Measurements from ENCODE around the gene SDK2.
A peak's percentile ranks its signal among the peaks of the same experiment; 100 is the strongest.
"Not testable (repeated sequence)": the region's sequence is repeated elsewhere in the genome, so short reads cannot be mapped to it uniquely, and the experiment has no call there.

SDK2 gene

DNA sequence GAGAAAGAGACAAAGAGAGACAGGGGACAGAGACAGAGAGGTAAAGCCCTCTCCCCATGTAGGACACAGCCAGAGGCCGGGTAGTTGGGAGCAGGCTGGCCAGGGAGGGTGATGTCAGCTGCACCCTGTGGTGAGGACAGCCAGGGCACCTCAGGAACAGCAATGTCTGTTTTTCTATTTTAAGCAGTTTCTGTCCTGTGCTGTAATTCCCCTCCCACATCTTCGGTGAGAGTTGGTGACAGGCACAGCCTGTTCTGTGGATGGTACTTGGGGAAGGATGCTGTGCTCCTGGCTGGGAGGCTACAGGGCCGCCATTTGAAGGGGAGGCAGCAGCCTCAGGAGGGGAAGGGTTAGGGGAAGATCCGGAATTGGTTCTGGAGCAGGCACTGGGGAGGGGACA is 163.5 kb downstream of the SDK2 start:
- no peak for DNase-seq (ENCODE audit: low spot score)

DNA sequence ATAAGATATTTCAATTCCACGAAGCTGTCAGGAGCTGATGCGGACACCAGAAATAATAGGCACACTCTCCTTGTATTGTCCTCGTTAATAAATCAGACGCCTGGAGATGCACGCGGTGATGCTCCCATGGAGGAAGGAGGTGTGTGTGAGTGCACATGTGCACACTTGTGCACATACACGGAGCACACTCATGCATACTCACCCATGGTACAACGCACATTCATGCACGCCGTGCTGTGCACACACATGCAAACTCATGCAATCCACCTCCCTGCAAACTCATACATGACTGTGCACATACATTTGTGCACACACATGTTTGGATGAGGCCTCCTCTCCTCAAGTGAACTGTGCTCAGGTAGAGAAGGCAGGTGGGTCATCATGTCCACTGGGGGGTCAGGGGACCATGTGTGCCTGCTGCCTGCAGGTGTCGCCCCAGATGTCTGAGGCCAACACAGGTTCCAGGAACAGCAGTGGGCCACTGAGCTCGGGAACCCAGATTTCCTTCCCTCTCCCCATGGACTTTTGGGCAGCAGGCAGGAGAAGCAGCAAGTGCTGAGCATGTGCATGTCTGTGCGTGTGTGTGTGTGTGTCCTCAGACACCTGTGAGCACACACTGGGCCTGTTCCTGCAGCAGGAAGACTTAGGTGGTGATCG is 165.3 kb downstream of the SDK2 start:
- no peak for DNase-seq (ENCODE audit: low spot score)

DNA sequence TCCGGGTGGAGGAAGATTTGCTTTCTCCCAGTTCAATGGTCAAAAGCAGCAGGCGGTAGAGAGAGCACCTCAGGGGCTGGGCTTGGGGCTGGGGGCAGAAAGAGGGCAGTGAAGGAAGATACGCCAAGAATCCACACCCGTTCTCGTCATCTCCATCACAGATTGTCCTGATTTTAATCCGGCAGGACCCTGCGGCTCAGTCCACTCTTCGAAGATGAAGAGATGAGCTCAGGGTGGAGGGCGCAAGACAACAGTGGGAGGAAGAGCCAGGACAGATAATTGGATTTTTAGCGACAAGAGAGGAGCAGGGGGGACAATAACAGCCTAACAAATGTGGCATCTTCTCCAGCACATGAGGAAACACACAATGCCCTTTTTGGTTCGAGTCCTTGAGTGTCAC is 165.9 kb downstream of the SDK2 start:
- DNase-seq (ENCODE audit: low spot score) = no peak

DNA sequence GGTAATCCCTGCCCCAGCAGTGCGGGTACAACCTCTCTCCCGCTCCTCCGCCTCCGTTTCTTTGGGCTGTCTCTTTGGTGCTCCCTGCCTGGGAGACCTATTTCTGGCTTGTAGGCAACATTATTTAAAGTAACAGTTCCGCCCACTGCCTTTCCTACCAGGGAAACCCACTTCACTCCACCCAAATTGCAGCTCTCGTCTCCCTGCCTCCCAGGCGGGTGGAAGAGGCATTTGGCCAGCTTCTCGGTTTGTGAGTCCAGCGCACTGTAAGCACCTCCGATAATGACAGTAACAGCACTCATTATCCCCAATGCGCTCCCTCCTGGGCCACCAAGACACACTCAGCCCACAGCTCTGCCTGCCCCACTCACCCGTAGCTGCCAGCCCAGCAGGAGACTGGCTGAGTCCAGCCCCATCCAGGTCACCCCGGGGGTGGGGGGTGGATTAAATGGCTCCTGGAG is 167.3 kb downstream of the SDK2 start:
- DNase-seq (ENCODE audit: low spot score) = no peak

DNA sequence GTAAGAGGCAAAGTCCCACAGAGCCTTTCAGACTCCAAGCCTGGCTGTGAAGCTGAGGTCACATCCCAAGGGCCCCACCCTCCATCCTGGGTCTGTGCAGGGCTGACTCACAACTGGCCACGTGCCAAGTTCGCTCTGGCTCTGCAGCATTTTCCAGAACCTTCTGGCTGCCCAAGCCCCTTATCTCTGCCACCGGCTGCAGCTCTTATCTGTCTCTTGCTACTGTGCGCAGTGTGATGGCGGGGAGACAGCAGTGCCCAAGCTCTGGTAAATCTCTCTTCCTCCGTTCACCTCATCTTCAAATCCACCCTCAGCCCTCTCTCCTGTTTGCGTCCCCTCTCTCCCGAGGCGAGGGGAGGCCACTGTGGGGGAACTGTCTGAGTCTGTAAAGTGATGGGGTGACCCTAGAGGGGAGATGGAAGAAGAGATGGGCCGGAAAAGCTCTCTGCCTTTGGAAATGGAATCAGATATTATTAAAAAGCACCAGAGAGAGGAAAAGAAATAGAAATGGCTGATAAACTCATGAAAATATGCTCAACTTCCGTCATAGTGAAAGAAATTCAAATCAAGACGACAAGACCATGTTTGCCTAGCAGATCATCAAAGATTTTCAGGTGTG is 169.8 kb downstream of the SDK2 start:
- DNase-seq (ENCODE audit: low spot score) = peak; percentile 83

DNA sequence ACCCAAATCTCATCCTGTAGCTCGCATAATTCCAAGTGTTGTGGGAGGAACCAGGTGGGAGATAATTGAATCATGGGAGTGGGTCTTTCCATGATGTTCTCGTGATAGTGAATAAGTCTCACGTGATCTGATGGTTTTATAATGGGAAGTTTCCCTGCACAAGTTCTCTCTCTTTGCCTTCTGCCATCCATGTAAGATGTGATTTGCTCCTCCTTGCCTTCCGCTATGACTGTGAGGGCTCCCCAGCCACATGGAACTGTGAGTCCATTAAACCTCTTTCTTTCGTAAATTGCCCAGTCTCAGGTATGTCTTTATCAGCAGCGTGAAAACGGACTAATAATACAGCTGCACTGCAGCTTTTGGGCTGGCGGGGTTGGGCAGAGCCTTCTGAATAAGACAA is 171.5 kb downstream of the SDK2 start:
- not testable (repeated sequence) for DNase-seq (ENCODE audit: low spot score)

DNA sequence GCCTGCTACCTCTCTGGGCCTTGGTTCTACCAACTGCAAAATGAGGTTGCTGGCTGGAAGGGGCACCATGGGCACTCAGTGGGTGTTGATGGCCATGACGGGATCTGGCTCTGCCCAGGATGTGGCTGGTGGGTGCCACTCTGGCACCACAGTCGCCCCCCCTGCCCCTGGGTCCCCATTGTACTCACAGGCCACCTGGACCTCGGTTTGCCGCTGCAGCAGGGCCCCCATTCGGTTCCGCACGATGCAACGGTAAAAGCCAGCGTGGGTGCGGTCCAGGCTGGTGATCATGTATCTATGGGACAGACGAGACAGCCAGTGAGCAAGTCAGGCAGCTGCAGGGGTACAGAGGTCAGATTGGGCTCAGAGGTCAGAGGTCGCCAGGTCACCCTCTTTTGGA is 172.3 kb downstream of the SDK2 start:
- no peak for DNase-seq (ENCODE audit: low spot score)

DNA sequence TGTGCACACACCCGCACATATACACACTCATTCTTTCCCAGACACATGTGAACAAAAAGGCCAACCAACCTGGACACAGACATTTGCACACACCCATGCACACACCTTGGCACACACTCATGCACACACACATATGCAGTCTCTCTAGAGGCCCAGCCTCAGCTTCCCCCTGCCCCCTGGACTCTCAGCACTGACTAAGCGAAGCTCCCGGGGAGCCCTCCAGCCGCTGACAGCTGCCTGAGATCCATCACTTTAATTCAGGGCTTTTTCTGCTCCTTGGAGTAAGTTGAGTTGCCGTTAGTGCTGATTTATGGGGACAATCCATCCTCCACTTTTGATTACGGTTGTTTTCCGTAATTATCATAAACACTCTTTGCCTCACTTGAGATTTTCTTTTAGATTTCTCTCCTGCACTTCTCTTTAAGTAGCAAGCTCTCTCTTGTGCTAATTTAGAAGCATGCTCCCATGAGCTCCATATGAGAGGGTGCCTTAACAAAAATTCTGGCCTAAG is 173.9 kb downstream of the SDK2 start:
- DNase-seq (ENCODE audit: low spot score) = no peak

DNA sequence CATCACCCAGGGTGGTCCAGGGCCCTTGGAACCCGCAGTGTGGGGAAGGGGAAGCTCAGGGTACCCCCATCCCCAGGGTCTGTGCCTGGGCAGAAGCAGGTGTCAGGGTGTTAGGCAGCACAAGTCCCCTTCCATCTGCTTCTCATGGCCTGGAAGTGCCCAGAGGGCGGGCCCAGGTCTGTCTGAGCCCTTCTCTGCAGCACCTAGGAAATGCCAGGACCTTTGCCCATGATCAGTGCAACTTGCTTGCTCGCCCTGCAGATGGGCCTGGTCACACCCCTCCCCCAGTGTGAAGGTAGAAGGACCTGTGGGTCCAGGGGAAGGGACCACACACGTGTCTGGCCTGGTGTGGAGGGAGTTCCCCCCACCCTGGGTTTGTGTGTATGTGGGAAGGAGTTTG is 174.9 kb downstream of the SDK2 start:
- DNase-seq (ENCODE audit: low spot score) = no peak

DNA sequence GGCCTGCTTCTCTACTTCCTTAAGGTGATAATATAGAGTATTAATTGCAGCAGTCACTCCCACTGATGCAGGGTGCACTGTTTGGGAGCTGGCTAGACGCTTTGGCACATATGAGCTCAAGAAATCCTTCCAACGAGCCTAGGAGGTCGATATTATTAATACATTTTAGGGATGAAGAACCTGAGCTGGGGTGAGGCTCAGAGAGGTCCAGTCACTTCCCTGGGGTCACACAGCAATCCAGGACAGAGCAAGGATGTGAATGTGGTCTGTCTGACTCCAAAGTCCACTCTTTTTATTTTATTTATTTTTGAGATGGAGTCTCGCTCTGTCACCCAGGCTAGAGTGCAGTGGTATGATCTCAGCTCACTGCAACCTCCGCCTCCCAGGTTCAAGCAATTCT is 176.0 kb downstream of the SDK2 start:
- DNase-seq (ENCODE audit: low spot score) = no peak

DNA sequence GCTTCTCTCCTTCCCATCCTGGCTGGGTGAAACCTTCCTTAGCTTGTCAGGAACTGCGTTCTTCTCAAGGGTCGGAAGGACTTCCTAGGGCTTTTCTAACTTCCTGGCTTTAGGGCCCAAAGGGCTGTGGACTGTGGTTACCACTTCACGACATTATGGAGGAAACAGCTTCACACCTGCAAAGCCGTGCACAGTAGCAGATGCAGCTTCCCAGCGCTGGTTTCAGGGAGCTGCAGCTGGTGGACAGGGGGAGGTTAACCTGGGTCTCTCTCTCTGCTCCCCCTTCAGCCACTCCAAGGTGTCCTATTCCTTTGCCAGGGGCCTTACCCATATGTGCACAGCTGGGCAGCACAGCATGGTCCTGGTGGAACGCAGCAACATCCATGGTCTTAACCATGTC is 176.6 kb downstream of the SDK2 start:
- DNase-seq (ENCODE audit: low spot score) = no peak

DNA sequence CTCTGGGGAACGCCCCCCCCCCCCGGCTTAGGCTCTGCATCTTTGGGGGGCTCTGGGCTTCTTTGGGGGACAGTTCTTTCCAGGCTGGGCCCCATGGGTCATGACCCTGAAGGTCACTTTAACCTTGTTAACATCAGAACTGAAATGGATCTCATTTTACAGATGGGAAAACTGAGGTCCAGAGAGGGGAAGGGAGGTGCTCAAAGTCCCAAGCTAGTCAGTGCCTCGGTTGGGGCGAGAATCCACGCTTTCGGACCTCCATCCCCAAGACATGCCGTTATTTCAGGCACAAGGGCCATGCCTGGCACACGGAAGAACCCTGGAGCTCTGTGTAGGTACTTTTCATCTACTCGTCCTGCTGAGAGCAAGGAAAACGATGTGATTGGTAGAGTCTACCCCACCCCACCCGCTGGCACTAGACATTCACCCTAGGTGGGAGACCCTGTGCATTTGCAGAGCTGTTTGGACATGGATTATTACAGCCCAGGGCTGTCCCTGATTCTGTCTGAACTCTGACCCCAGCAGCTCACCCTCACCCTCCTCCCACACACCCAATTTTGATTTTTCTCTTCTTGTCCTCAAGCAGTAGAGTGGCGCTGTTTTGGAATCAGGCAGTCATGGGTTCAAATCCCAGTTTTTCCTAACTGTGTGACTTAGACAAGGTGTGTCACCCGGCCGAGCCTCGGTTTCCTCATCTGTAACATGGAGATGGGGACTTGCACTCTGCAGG is 177.4 kb downstream of the SDK2 start:
- DNase-seq (ENCODE audit: low spot score) = no peak

DNA sequence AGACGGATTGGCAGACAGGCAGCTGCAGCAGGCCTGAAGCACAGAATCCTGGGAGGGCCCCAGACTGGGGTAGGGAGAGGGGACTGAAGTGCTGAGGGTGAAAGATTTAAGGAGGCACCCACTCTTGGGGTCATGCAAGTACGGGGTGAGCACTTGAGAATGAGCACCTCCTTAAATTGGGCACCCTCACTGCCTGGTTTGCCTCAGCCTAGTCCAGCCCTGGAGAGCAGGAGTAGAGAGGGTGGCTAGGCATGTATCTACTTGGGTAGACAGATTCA is 178.4 kb downstream of the SDK2 start:
- DNase-seq (ENCODE audit: low spot score) = no peak

DNA sequence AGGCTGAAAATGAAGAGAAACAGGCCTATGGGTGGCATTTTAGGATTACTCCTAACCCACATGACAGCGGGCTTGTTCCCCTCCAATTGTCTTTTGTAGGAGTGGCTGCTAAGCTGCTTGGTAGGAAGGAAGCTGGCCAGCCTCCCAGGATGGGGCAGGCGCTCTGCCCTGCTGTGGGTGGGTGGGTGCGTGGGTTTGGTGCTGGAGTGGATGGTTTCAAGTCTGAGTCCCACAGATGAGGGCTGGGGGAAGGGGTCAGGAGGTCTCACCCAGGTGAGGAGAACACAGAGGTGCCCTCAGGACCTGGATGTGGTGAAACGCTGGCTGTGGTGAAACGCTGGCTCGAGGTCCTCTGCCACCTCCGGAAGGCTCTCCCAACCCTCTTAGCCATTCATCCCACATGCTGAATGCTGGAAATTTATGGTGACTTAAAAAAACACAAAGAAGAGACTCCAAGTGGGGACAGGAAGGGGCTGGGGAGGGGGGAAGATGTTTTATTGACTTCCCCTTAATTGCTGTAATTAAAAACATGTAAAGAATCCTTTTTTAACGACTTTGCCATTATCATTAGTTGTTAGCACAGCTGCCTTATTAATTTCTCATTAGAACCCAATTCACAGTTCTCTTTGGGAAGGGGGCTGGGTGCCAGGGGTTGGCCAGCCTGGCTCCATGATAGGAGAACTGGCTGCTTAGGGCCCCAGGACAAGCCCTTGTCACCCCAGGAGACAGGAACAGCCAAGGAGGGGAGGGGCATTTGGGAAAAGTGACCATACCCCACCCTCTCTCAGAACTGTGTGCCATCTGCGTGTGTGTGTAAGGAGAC is 178.9 kb downstream of the SDK2 start:
- no peak for DNase-seq (ENCODE audit: low spot score)

DNA sequence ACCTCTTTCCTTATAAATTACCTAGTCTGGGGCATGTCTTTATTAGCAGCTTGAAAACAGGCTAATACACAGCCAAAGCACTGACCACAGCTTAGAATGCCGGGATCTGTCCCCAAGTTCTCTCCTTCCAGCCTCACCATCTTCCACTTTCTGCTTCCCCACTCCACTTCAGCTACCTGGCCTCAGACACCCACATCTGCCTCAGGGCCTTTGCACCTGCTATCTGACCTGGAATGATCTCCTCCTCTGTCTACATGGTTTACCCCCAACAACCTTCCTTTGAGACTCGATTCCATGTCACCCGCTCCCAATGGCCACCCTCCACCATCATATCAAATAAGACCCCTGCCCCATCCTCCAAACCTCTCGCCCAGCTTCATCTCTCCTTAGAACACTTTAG is 179.8 kb downstream of the SDK2 start:
- DNase-seq (ENCODE audit: low spot score) = no peak

DNA sequence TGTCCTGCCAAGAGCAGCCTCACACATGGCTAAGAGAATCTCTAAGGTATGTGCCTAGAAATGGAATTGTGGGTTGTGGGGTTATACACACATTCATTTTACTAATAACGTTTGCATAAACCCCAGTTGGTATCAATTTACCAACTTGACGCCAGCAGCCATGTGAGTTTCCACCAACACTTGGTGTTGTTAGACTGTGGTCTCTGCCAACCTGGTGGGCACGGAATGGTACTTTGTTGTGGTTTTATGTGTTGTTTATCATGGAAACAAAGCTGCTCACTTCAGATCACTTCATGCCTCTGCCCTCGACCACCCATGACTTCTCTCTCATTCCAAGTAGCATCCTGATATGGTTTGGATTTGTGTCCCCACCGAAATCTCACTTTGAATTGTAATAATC is 180.4 kb downstream of the SDK2 start:
- DNase-seq (ENCODE audit: low spot score) = no peak

DNA sequence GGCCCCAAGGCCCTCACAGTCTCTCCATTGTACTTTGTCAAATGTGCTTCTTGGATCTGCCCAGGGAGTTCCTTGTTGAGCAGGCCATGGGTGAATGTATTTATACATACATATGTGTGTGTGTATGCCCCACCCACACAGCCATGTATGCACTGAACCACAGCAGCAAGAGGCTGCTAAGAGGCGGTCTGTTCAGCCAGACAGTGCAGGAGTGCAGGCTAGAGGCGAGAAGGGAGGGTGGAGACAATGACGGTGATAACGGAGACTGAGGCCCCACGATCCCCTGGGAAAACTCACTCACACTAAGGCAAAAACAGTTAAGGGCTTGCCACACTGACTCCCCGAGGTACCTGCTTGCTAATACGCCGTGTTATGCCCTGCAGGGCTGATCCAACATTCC is 181.4 kb downstream of the SDK2 start:
- DNase-seq (ENCODE audit: low spot score) = no peak

DNA sequence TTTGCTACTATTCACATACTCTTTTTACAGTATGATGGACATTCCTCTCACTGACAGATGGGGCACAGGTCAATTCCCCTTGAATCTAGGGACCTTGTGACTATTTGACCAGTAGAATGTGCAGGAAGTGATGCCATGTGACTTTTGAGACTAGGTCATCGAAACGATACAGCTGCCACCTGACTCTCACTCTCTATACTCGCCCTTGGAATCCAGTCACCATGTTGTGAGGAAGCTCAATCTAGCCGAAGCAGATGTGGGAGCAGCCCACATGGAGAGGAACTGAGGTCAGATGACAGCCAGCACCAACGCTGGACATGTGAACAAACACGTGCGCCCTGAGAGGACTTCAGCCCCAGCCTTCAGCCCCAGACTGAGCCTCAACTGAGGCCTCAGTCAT is 184.3 kb downstream of the SDK2 start:
- no peak for DNase-seq (ENCODE audit: low spot score)

DNA sequence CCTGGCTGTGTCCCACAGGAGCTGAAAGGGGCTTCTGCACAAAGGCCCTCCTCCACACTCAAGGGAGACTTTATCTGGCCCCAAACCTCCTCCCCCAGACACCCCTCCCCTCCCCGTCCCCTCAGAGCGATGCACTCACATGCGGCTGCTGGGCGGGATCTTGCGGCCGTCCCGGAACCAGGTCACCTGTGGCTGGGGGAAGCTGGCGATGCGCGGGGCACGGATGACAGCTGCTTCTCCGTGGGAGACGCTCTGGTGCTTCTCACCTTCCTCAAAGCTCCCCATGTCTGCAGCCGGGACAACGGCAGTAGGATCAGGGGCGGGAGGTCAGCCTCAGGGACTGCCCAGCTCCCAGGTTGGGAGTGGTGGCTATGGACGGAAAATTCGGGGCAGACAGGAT is 188.5 kb downstream of the SDK2 start:
- no peak for DNase-seq (ENCODE audit: low spot score)

DNA sequence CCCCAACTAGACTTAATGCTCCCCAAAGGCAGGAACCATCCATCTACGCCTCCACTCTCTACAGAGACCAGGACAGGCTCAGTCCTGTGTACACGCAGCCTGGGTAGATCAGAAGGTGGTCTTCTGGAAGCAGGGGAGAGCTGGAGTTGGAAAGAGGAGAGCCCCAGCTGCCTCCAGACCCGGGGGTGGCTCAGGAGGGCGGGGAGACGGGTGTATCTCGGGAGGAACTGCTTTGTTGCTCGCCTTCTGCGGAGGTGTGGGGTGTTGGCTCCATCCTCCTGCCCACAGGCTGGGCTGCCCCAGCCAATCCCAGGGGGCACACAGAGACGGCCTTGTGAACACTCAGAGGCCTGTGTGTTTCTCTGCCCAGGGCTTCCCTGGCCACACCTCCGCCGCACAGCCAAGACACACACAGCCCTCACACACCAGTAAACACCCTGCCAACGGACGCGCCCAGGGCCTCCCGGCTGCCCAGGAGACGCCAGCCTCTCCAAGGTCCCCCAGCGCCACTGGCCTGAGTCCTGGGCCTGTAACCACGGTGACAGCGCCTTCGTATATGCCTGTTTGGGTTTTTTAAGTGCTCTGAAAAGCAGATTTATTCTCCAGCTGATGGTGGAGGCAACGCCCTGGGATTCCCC is 189.1 kb downstream of the SDK2 start:
- peak; percentile 66 for DNase-seq (ENCODE audit: low spot score)

DNA sequence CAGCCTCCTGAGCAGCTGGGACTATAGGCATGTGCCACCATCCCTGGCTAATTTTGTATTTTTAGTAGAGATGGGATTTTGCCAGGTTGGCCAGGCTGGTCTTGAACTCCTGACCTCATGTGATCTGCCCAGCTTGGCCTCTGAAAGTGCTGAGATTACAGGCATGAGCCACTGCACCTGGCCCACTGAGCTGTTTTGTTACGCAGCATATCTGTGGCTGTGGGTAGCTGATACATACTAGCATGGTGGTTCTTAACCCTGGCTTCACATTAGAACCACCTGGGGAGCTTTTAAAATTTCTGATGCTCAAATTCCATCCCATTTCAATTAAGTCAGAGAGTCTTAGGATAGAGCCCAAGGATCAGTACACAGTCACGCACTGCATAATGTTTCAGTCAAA is 190.8 kb downstream of the SDK2 start:
- not testable (repeated sequence) for DNase-seq (ENCODE audit: low spot score)

DNA sequence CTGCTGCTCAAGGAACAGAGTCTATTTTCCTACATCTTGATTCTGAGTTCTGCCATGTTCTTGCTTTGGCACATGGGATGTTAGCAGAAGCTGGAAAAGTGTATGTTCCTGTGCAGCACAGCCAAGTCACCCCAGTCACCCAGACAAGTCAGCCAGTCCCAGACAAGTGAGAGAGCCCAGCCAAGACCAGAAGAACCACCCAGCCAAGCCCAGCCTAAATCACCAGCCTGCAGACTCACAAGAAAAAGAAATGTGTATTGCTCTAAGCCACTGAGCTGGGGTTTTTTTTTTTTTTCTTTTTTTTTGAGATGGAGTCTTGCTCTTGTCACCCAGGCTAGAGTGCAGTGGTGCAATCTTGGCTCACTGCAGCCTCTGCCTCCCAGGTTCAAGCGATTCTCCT is 191.2 kb downstream of the SDK2 start:
- no peak for DNase-seq (ENCODE audit: low spot score)

Data from SW480 (cell line).